GM19099 (cell line): ENCODE data around the gene NCR2.

Experiments
- POLR2A ChIP-seq: IDR thresholded peaks from 3 replicates; pipeline ENCODE4 v1.6.1; 2011; ENCODE audit warnings: low read depth; ENCODE audit not compliant: insufficient read length; ENCODE audit errors: extremely low read depth

The NCR2 gene

DNA sequence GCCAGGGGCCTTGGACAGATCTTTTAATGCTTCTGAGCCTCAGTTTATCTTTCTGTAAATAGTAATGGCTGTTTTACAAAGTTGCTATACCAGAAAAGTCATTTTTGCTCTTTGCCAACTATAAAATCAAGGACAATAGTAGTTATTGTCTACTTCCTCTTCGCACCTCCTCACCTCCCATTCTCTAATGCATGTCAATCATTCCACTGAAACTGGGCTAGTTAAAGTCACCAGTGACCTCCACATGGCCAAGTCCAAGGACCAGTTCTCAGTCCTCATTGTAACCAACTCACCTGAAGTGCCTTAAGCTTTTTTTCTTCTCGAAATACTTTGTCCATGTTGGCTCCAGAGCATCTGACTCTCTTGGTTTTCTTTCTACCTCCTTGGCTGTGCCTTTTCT is 51.2 kb downstream of the NCR2 start:
- no peak for TF ChIP-seq POLR2A

DNA sequence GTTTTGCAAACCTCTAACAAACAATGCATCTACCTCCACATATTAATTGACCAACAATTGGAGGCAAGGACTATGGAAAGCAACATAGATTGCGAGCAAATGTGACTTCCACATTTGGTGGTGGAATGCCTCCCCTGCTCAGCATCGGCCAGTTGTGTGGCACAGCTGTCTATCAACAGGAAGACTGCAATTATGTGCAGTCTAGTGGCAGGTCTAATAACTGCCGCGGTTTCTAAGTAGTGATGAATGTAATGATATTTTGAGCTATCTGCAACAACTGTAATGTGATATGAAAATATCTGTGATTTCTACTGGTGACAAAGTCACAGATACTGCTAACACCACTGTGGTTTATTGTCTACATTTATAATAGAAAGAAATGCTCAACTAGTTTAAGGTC is 56.8 kb downstream of the NCR2 start:
- no peak for TF ChIP-seq POLR2A

DNA sequence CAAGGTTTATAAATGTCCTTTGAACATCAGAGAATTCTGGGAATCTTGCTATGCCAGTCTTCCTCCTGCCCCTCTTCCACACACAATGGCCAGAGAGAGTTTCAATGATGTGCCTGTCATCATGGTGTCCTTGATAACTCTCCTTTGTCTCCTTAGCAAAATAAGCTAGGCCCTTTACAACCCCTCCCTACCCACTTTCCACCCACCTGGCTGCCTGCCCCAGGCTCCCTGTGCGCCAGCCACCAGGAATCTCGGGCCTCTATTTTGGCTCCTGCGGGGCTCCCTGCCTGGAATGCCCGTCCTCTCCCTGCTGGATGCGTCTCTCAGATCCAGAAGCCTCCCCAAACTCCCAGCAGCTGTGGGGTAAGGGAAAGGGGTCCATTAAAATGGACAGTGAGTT is 60.9 kb downstream of the NCR2 start:
- TF ChIP-seq POLR2A: no peak

GRCh38 chr6:41399424-41399823 is 64.0 kb downstream of the NCR2 start:
- TF ChIP-seq POLR2A: no peak
